Measurements from ENCODE around the gene CBX7. TPM values are rescaled to one million over a fixed set of nuclear protein-coding genes. Genes with fewer than 3 reads are reported as not detected.

Gene CBX7
- total RNA-seq, 1 donor from 2014 or later = 85.4 TPM

DNA sequence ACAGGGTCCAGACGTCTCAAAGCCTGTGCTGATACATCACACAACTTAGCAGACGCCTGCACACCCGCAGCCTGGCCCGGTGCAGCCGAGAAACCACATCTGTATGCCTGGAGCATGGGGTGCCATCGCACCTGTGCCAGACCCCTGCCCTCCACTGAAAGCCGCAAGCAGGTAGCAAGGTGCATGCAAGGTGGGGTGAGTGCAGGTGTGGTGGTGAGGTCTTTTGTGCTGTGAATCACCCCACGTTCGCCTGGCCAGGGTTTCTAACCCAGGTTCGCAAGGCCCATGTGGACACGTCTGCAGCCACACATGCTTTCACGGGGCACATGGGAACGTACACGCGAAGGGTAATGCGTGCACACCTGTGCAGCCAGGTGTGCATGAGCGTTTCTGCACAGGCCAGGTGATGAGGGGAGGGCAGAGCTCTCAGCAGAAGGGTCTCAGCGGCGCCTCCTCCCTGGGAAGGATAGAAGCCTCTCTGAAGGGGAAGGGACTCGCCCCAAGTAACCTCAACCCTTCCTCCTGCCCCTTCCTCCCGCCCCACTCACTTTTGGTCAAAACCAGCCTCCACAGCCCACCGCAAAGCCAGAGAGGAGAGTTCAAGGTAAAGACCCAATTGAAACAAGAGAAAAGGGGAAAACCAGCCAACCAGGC, 19.5 kb downstream of the CBX7 start:
- no peak overlapping the region for H3K27ac ChIP-seq (replicated peaks)
- no peak for DNase-seq
- H3K27me3 ChIP-seq (ENCODE audit: low read depth) = no peaks in the 10 kb centered on the region
- intact Hi-C loops (cut with micrococcal nuclease) = no loop called here
- no peaks in the 10 kb centered on the region for H3K9me3 ChIP-seq (replicated peaks)
- TF ChIP-seq, protein P1, sequence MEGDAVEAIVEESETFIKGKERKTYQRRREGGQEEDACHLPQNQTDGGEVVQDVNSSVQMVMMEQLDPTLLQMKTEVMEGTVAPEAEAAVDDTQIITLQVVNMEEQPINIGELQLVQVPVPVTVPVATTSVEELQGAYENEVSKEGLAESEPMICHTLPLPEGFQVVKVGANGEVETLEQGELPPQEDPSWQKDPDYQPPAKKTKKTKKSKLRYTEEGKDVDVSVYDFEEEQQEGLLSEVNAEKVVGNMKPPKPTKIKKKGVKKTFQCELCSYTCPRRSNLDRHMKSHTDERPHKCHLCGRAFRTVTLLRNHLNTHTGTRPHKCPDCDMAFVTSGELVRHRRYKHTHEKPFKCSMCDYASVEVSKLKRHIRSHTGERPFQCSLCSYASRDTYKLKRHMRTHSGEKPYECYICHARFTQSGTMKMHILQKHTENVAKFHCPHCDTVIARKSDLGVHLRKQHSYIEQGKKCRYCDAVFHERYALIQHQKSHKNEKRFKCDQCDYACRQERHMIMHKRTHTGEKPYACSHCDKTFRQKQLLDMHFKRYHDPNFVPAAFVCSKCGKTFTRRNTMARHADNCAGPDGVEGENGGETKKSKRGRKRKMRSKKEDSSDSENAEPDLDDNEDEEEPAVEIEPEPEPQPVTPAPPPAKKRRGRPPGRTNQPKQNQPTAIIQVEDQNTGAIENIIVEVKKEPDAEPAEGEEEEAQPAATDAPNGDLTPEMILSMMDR (IDR thresholded peaks at IDR 0.05; ENCODE audit: borderline replicate concordance) = no peak
- H3K4me3 ChIP-seq = no peak overlapping the region
- peaks cover 33% of the 10 kb centered on the region for H3K4me1 ChIP-seq
- peaks cover 23% of the 10 kb centered on the region for H3K36me3 ChIP-seq

DNA sequence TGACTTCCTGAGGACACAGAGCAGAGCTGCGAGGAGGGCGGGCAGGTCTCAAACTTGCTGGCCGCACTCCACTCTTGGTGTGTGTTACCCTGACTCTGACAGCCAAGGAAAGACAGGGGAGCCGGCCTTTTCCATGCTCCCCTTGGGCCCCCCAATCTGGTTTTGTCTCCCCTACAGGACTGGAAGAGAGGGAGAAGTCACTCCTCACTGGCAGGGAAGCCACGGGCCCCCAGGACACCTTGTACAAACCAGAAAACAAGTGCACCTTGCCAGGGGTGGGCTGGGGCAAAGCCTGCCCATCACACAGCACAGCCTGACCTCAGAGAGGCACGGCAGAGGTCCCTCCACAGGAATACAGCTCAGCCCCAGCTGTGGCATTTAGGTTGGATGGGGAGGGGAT, 20.2 kb downstream of the CBX7 start:
- intact Hi-C loops (cut with micrococcal nuclease) = no loop called here
- no peaks in the 10 kb centered on the region for H3K9me3 ChIP-seq (replicated peaks)

GRCh38 chr22:39130892-39131855, 21.3 kb downstream of the CBX7 start:
- Histone ChIP-seq H3K36me3 (peaks cover 23% of the 10 kb centered on the region), H3K4me3 (no peak overlapping the region), H3K27ac (replicated peaks) (peak overlapping the region; percentile 43), H3K27me3 (ENCODE audit: low read depth) (no peaks in the 10 kb centered on the region), H3K9me3 (replicated peaks) (no peaks in the 10 kb centered on the region), H3K4me1 (peaks cover 33% of the 10 kb centered on the region)
- DNase-seq = no peak
- TF ChIP-seq, protein P1 (IDR thresholded peaks at IDR 0.05; ENCODE audit: borderline replicate concordance) = no peak
- intact Hi-C loops (cut with micrococcal nuclease) = no loop called here

More for the DNA sequence above, 20.2 kb downstream of the CBX7 start:
- H3K36me3 ChIP-seq = peaks cover 23% of the 10 kb centered on the region
- no peak overlapping the region for H3K4me3 ChIP-seq
- H3K27me3 ChIP-seq (ENCODE audit: low read depth) = no peaks in the 10 kb centered on the region
- no peak for DNase-seq
- peaks cover 33% of the 10 kb centered on the region for H3K4me1 ChIP-seq
- H3K27ac ChIP-seq (replicated peaks) = no peak overlapping the region
- TF ChIP-seq, protein P1 (IDR thresholded peaks at IDR 0.05; ENCODE audit: borderline replicate concordance) = no peak

- TF ChIP-seq, protein P1 (IDR thresholded peaks at IDR 0.05; ENCODE audit: borderline replicate concordance) = no peak
- no peak overlapping the region for H3K27ac ChIP-seq (replicated peaks)
Measured at GRCh38 chr22:39130152-39130704, 22.3 kb downstream of the CBX7 start.

GRCh38 chr22:39129746-39130145, 22.7 kb downstream of the CBX7 start:
- H3K4me1 ChIP-seq = peaks cover 25% of the 10 kb centered on the region
- no peaks in the 10 kb centered on the region for H3K27me3 ChIP-seq (ENCODE audit: low read depth)
- H3K36me3 ChIP-seq = peaks cover 23% of the 10 kb centered on the region
- no peak for DNase-seq
- TF ChIP-seq, protein P1 (IDR thresholded peaks at IDR 0.05; ENCODE audit: borderline replicate concordance) = no peak
- H3K9me3 ChIP-seq (replicated peaks) = no peaks in the 10 kb centered on the region
- H3K27ac ChIP-seq (replicated peaks) = no peak overlapping the region
- intact Hi-C loops (cut with micrococcal nuclease) = no loop called here
- H3K4me3 ChIP-seq = no peak overlapping the region

More at GRCh38 chr22:39130152-39130704, 22.3 kb downstream of the CBX7 start:
- Histone ChIP-seq H3K4me1 (peaks cover 30% of the 10 kb centered on the region), H3K4me3 (no peak overlapping the region), H3K36me3 (peaks cover 23% of the 10 kb centered on the region), H3K9me3 (replicated peaks) (no peaks in the 10 kb centered on the region), H3K27me3 (ENCODE audit: low read depth) (no peaks in the 10 kb centered on the region)
- intact Hi-C loops (cut with micrococcal nuclease) = no loop called here
- DNase-seq = no peak
